Measurements from ENCODE around the gene NAV2.

Gene NAV2

GRCh38 chr11:19970944-19971343, 258.3 kb downstream of the NAV2 start:
- TF ChIP-seq CTCF (IDR thresholded peaks at IDR 0.05; ENCODE audit: low read depth, low read length), result no peak
- no peak for DNase-seq (ENCODE audit: extremely low read depth, low read depth)

- no peak for TF ChIP-seq CTCF (IDR thresholded peaks at IDR 0.05; ENCODE audit: low read depth, low read length)
- no peak for DNase-seq (ENCODE audit: extremely low read depth, low read depth)
Measured at GRCh38 chr11:19972091-19972490, 259.5 kb downstream of the NAV2 start.

GRCh38 chr11:19972651-19973050, 260.0 kb downstream of the NAV2 start:
- TF ChIP-seq CTCF (IDR thresholded peaks at IDR 0.05; ENCODE audit: low read depth, low read length), result no peak
- DNase-seq (ENCODE audit: extremely low read depth, low read depth), result no peak

- no peak for DNase-seq (ENCODE audit: extremely low read depth, low read depth)
- no peak for TF ChIP-seq CTCF (IDR thresholded peaks at IDR 0.05; ENCODE audit: low read depth, low read length)
Measured at GRCh38 chr11:19973136-19973635, 260.5 kb downstream of the NAV2 start.

- no peak for DNase-seq (ENCODE audit: extremely low read depth, low read depth)
- no peak for TF ChIP-seq CTCF (IDR thresholded peaks at IDR 0.05; ENCODE audit: low read depth, low read length)
Measured at GRCh38 chr11:19974886-19975285, 262.2 kb downstream of the NAV2 start.

- no peak for DNase-seq (ENCODE audit: extremely low read depth, low read depth)
- no peak for TF ChIP-seq CTCF (IDR thresholded peaks at IDR 0.05; ENCODE audit: low read depth, low read length)
Measured at GRCh38 chr11:19975414-19975990, 262.9 kb downstream of the NAV2 start.

GRCh38 chr11:19976281-19976941, 263.8 kb downstream of the NAV2 start:
- DNase-seq (ENCODE audit: extremely low read depth, low read depth), result no peak
- TF ChIP-seq CTCF (IDR thresholded peaks at IDR 0.05; ENCODE audit: low read depth, low read length), result no peak

Measured in AG09319 (cell line).